ENCODE data around the gene PSMB5.

Gene PSMB5

DNA sequence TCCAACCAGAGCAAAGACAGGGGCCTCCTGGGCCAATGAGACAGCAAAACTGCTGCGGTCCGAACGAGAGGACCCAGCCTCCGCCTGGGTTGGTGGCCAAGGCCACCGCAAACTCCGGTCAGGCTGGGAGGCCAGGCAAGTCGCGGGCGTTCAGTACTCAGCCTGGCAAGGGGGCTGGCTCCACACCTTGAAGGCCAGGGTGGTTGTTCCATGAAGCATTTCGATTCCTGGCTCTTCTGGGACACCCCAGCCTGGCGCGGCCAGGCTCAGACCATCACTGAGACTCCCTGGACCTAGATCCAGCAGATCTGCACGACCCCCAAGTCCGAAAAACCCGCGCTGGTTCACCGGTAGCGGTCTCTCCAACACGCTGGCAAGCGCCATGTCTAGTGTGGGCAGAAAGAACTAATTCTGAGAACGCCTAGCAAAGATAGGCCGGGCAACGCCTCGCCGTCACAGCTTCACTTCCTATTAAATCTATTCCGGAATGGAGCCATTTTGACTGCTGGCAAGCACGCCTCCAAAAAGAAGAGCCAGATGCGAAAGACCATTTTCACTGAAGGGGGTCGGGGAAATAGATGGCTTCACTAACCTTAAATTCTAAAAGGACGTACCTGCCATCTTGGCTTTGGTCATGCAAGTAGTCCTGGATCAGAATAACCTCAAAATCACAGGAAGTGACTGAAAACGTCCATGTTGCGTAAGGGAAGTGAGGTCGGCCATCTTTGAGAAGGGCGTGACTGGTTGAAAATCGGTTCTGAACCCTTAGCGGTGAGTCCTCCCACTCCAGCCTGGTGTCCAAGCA, at the start of gene PSMB5:
Gene PSMB5, minus strand, starts transcription at position 403 of the 805 bp plus-strand sequence. Its CDS starts 19 bp downstream, at position 384.
- in situ Hi-C loops (cut with MboI; ENCODE audit: low sequenced_read_pairs, unreplicated experiment), result no loop called here
- peak; percentile 91 for DNase-seq (ENCODE audit: low spot score)
- TF ChIP-seq, protein P1, sequence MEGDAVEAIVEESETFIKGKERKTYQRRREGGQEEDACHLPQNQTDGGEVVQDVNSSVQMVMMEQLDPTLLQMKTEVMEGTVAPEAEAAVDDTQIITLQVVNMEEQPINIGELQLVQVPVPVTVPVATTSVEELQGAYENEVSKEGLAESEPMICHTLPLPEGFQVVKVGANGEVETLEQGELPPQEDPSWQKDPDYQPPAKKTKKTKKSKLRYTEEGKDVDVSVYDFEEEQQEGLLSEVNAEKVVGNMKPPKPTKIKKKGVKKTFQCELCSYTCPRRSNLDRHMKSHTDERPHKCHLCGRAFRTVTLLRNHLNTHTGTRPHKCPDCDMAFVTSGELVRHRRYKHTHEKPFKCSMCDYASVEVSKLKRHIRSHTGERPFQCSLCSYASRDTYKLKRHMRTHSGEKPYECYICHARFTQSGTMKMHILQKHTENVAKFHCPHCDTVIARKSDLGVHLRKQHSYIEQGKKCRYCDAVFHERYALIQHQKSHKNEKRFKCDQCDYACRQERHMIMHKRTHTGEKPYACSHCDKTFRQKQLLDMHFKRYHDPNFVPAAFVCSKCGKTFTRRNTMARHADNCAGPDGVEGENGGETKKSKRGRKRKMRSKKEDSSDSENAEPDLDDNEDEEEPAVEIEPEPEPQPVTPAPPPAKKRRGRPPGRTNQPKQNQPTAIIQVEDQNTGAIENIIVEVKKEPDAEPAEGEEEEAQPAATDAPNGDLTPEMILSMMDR (IDR thresholded peaks at IDR 0.05; ENCODE audit: borderline replicate concordance, control extremely low read depth, extremely low read depth, insufficient read depth, missing control alignments), result no peak

DNA sequence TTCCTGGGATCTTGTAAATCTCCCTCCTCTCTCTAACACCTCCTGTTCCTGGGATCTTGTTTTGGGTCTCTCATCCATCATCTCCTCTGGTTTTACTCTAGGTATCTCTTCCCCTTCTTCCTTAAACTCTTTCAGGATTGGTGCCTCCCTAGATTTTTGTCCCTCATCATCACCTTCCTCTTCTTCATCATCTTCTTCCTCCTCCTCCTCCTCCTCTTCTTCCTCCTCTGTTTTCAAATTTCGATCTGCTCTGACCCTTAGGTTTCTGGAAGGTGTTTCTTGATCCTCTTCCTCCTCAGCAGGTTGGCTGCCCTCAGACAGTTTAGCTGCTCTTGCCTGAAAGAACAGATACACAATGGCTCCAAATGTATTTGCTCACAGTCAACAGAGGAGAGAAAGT, 45.8 kb upstream of the PSMB5 start:
- TF ChIP-seq, protein P1 (IDR thresholded peaks at IDR 0.05; ENCODE audit: borderline replicate concordance, control extremely low read depth, extremely low read depth, insufficient read depth, missing control alignments), result no peak
- no peak for DNase-seq (ENCODE audit: low spot score)
- in situ Hi-C loops (cut with MboI; ENCODE audit: low sequenced_read_pairs, unreplicated experiment), result no loop called here

DNA sequence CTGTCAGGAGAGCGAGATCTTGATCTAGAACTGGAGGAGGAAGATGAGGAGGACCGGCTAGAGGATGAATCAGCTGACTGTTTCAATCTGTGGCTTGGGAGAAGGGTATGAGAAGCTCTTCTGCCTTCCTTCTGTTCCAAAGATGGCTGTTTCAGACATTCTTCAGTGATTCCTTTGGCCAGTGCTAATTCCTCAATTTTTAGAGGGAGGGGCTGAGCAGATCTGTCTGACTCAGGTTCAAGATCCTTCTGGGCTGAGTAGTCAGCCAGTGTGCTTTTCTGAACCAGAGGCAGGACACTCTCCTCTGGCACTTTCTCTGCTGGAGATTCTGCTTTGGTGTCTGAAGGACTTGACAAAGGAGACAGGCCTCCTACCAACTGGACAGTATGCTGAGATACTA, 45.0 kb upstream of the PSMB5 start:
- DNase-seq (ENCODE audit: low spot score), result no peak
- in situ Hi-C loops (cut with MboI; ENCODE audit: low sequenced_read_pairs, unreplicated experiment), result no loop called here
- TF ChIP-seq, protein P1 (IDR thresholded peaks at IDR 0.05; ENCODE audit: borderline replicate concordance, control extremely low read depth, extremely low read depth, insufficient read depth, missing control alignments), result no peak

DNA sequence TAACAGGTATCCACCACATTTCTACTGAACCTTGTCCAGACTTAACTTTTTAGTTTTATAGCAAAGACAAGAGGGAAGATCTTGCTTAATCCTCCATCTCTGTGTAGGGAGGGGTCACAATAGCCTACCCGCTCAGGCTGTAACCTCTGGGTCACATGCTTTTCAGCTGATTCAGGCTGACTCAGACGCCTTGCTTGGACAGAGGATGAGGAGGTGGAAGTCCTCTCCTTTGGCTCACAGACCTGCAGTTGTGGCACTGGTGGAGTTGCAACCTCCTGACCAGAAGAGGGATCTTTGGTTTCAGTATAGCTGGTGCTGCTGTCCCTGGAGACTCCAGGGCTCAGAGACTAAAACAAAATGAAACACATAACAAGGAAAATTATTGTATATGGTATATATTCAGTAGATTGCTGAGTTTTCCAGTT, 44.0 kb upstream of the PSMB5 start:
- in situ Hi-C loops (cut with MboI; ENCODE audit: low sequenced_read_pairs, unreplicated experiment), result no loop called here
- no peak for DNase-seq (ENCODE audit: low spot score)
- TF ChIP-seq, protein P1 (IDR thresholded peaks at IDR 0.05; ENCODE audit: borderline replicate concordance, control extremely low read depth, extremely low read depth, insufficient read depth, missing control alignments), result no peak

DNA sequence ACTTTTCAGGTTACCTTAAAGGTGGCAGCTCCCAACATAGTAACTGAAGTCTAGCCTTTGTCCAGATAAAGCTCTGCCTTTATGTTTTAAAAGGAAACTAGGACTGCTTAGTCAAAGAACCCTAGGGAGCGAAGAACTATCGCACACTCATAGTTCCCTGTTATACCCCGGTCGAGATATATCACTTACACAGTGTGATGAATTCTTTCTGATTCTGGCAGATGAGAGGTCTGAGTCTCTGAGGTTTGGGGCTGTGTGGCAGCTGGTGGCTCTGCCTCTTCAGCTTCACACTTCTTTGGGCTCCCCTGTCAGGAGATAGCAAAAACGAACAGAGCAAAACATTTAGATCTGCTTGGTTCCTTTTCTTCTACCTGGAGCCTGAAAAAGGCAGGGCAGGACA, 43.3 kb upstream of the PSMB5 start:
- in situ Hi-C loops (cut with MboI; ENCODE audit: low sequenced_read_pairs, unreplicated experiment), result no loop called here
- no peak for DNase-seq (ENCODE audit: low spot score)
- TF ChIP-seq, protein P1 (IDR thresholded peaks at IDR 0.05; ENCODE audit: borderline replicate concordance, control extremely low read depth, extremely low read depth, insufficient read depth, missing control alignments), result no peak

DNA sequence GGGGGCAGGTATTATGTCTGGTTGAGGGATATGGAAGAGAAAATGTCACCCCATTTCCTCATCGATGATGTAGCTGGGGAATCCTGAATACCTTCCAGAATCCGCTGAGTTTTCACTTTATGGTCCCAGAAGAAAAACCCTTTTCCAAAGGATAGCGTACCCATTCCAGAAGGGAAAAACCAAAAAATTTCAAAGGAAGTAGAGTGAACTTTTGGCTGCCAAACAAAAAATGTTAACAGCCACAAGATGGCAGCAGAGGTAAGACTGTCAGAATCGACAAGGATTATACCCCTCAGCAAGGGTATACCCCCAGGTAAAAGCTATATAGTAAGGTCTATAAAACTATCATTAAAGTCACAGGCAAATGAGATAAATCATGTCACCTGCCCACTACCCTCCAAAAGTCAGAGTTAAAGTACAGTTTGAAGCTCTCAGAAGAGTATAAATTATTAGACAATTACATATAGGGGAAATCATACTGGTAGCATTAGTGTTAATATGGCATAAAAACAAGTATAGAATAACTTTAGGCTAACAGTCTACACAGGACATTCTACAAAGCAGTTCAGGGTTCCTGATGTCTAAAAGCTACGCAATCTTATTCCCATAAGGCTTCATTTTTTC, 42.2 kb upstream of the PSMB5 start:
- TF ChIP-seq, protein P1 (IDR thresholded peaks at IDR 0.05; ENCODE audit: borderline replicate concordance, control extremely low read depth, extremely low read depth, insufficient read depth, missing control alignments), result peak; percentile 40
- in situ Hi-C loops (cut with MboI; ENCODE audit: low sequenced_read_pairs, unreplicated experiment), result no loop called here
- DNase-seq (ENCODE audit: low spot score), result no peak

All from GM13976 (cell line).